ENCODE results near the gene RPH3AL.

DNA sequence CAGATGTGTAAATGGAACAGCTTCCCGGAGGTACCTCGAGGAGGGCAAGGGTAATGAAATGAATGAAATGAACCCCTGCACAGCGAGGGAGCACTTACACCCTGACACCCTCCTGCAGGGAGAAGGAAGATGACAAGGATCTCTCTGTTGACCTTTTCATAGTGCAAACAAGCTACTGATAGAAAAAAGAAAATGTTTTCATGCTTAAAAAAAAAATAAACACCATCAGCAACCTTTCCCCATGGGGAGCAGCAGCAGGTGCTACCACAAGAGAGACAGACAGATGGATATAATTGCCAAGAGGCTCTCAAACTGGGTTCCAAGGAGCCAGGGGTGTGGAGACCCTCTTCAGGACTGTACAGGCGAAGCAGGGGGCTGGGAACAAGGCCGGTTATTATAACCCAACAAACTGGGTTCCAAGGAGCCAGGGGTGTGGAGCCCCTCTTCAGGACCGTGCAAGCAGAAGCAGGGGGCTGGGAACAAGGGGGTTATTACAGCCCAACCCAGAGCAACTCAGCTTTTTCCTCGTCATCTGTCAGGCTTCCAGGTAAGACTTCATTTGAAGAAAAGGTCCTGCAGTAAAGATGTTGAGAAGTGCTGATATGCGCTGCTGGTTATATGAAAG lies 718 bp upstream of the RPH3AL start:
- no peak for TF ChIP-seq EZH2 (IDR thresholded peaks at IDR 0.05; ENCODE audit: low read depth)
- TF ChIP-seq, protein P1, sequence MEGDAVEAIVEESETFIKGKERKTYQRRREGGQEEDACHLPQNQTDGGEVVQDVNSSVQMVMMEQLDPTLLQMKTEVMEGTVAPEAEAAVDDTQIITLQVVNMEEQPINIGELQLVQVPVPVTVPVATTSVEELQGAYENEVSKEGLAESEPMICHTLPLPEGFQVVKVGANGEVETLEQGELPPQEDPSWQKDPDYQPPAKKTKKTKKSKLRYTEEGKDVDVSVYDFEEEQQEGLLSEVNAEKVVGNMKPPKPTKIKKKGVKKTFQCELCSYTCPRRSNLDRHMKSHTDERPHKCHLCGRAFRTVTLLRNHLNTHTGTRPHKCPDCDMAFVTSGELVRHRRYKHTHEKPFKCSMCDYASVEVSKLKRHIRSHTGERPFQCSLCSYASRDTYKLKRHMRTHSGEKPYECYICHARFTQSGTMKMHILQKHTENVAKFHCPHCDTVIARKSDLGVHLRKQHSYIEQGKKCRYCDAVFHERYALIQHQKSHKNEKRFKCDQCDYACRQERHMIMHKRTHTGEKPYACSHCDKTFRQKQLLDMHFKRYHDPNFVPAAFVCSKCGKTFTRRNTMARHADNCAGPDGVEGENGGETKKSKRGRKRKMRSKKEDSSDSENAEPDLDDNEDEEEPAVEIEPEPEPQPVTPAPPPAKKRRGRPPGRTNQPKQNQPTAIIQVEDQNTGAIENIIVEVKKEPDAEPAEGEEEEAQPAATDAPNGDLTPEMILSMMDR (conservative IDR thresholded peaks at IDR 0.05), result no peak
